ENCODE results near the gene FNIP1. TPM values are rescaled to one million over a fixed set of nuclear protein-coding genes. Genes with fewer than 3 reads are reported as not detected.

The FNIP1 gene
- total RNA-seq, 3 donors from 2014 or later, result 28.3 to 40.3 (median 33.2) TPM

DNA sequence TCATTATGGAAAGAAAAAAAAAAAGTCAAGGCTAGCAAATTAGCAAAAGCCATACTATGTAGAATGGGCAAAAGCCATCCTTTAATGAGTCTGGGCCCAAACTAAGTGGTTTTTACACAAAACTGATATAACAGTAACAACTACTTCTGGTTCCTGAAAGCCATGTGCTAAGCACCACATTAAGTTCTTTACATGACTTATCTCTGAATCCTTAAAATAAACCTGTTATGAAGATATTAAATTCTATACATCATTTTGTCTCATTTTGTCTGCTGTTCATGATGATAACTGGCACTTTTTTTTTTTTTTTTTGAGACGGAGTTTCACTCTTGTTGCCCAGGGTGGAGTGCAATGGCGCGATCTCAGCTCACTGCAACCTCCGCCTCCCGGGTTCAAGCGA, 5.0 kb downstream of the FNIP1 start:
- H3K36me3 ChIP-seq (ENCODE audit: low read depth), result no peaks in the 10 kb centered on the region
- no peak for ATAC-seq
- H3K4me1 ChIP-seq (ENCODE audit: low read depth), result peaks cover 3% of the 10 kb centered on the region
- H3K4me3 ChIP-seq, result no peak overlapping the region
- TF ChIP-seq, protein P1, sequence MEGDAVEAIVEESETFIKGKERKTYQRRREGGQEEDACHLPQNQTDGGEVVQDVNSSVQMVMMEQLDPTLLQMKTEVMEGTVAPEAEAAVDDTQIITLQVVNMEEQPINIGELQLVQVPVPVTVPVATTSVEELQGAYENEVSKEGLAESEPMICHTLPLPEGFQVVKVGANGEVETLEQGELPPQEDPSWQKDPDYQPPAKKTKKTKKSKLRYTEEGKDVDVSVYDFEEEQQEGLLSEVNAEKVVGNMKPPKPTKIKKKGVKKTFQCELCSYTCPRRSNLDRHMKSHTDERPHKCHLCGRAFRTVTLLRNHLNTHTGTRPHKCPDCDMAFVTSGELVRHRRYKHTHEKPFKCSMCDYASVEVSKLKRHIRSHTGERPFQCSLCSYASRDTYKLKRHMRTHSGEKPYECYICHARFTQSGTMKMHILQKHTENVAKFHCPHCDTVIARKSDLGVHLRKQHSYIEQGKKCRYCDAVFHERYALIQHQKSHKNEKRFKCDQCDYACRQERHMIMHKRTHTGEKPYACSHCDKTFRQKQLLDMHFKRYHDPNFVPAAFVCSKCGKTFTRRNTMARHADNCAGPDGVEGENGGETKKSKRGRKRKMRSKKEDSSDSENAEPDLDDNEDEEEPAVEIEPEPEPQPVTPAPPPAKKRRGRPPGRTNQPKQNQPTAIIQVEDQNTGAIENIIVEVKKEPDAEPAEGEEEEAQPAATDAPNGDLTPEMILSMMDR (IDR thresholded peaks at IDR 0.05), result no peak
- no peak for DNase-seq
- intact Hi-C loops (cut with DNase I, micrococcal nuclease), result no loop called here
- no peaks in the 10 kb centered on the region for H3K9me3 ChIP-seq

DNA sequence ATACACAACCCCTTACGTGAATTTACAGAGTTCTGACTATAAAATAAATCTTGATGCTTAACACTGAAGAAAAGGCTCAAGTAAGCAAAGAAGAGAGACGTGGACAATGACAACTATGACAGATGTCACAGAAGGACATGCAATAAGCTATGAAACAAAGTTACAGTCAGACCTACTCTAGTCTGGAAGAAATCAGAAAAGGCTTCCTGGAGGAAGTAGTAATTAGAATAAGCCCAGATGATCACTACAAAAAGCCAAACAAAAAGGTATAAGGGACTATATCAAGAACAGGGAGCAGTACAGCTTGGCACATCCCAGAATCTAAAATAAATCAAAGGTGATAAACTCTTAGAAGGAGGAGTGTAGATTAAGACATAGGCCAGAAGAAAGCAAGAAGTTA, 6.3 kb downstream of the FNIP1 start:
- intact Hi-C loops (cut with DNase I, micrococcal nuclease), result no loop called here
- Histone ChIP-seq H3K9me3 (no peaks in the 10 kb centered on the region), H3K4me1 (ENCODE audit: low read depth) (peaks cover 2% of the 10 kb centered on the region), H3K36me3 (ENCODE audit: low read depth) (no peaks in the 10 kb centered on the region), H3K4me3 (no peak overlapping the region)
- ATAC-seq (no peak), DNase-seq (no peak)
- TF ChIP-seq, protein P1 (IDR thresholded peaks at IDR 0.05), result no peak

DNA sequence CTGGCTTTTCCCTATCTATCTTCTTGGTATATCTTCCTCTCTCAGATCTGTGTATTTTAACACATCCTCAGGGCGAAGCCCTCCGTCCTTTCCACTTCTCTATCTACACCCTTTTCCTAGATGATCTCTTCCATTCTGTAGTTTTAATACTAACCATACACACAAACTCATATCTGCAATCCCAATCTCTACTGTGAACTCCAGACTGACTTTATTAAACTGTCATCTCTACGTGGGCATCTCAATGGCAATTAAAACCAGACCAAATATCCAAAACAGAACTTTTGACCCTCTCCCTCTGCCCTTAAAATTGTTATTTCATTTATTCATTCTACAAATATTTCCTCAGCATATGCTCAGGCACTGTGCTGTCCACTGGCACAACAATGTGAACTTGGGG, 7.1 kb downstream of the FNIP1 start:
- intact Hi-C loops (cut with DNase I, micrococcal nuclease), result no loop called here
- TF ChIP-seq, protein P1 (IDR thresholded peaks at IDR 0.05), result no peak
- no peaks in the 10 kb centered on the region for H3K36me3 ChIP-seq (ENCODE audit: low read depth)
- no peak for ATAC-seq
- H3K4me1 ChIP-seq (ENCODE audit: low read depth), result no peaks in the 10 kb centered on the region
- no peak overlapping the region for H3K4me3 ChIP-seq
- no peak for DNase-seq
- no peaks in the 10 kb centered on the region for H3K9me3 ChIP-seq

DNA sequence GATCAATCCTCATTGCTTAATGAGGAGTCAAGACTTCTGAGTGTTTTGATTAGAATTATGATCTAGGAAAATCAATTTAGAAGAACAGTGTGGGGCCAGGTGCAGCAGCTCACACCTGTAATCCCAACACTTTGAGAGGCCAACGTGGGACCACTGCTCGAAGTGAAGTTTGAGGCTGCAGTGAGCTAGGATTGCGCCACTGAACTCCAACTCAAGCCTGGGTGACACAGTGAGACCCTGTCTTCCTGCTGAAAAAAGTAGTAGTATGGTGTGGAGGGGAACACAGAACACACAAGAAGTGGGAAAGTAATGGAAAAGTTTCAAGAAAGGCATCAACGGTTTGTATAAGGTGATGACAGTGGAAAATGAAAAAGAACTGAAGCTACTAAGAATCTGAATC, 9.1 kb downstream of the FNIP1 start:
- no peak for ATAC-seq
- DNase-seq, result no peak
- Histone ChIP-seq H3K36me3 (ENCODE audit: low read depth) (no peaks in the 10 kb centered on the region), H3K4me3 (no peak overlapping the region), H3K4me1 (ENCODE audit: low read depth) (no peaks in the 10 kb centered on the region), H3K9me3 (no peaks in the 10 kb centered on the region)
- TF ChIP-seq, protein P1 (IDR thresholded peaks at IDR 0.05), result no peak
- intact Hi-C loops (cut with DNase I, micrococcal nuclease), result no loop called here

DNA sequence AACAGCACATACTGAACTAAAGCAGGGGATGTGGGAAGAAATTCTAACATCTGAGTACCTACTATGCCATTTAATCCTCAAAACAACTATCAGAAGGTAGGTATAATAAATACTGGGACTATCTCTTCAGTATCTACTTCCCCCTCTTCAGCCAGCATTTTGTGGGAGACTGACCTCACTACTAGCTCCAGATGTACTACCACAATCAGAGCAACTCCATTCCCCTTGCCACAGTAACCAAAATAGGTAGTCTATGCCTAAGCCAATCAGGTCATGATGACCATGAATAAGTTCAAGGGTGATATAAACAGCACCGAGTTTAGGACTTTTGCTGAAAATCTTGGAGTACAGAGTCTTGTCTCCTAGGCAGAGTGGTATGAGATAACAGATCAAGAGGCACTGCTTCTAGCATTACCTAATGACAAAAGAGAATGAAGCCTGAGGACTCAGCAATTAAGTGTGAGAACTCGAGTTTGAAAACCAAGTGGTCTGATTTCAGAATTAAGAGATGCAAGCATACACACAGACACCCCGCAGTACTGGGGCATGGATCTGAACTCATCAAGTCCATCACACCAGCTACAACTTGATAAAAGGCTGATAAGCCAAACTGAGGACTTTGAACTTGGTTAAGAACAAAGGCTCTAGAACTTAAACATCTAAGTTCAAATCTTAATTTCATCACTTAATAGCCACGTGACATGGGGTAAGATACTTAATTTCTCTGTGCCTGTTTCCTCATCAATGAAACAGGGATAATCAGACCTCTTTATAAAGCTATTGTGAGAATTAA, 9.7 kb downstream of the FNIP1 start:
- Histone ChIP-seq H3K4me3 (no peak overlapping the region), H3K36me3 (ENCODE audit: low read depth) (no peaks in the 10 kb centered on the region), H3K4me1 (ENCODE audit: low read depth) (no peaks in the 10 kb centered on the region), H3K9me3 (no peaks in the 10 kb centered on the region)
- TF ChIP-seq, protein P1 (IDR thresholded peaks at IDR 0.05), result no peak
- intact Hi-C loops (cut with DNase I, micrococcal nuclease), result no loop called here
- ATAC-seq, result no peak
- no peak for DNase-seq

All from mucosa of descending colon (tissue), 3 donors.